Dendritic cell treated with granulocyte-macrophage colony-stimulating factor and Interleukin-4, amounts not matched to agents 40 ng/mL and 50 ng/mL, for 4 days (primary cell): ENCODE measurements around the gene RAB7B.
A peak's percentile ranks its signal among the peaks of the same experiment; 100 is the strongest.
"Not testable (repeated sequence)": the region's sequence is repeated elsewhere in the genome, so short reads cannot be mapped to it uniquely, and the experiment has no call there.

Experiments used
- H3K27ac Mint-ChIP-seq: one replicate; pipeline ENCODE4 v1.8.0; 2022; ENCODE audit warnings: mild to moderate bottlenecking, mixed read lengths
- H3K27me3 Mint-ChIP-seq: one replicate; pipeline ENCODE4 v1.8.0; 2022; ENCODE audit warnings: mild to moderate bottlenecking, mixed read lengths
- H3K36me3 Mint-ChIP-seq: one replicate; pipeline ENCODE4 v1.8.0; 2022; ENCODE audit warnings: low read depth, mixed read lengths
- H3K4me1 Mint-ChIP-seq: one replicate; pipeline ENCODE4 v1.8.0; 2022; ENCODE audit warnings: low read depth, mixed read lengths
- H3K4me3 Mint-ChIP-seq: one replicate; pipeline ENCODE4 v1.8.0; 2022; ENCODE audit warnings: mild to moderate bottlenecking, moderate library complexity, mixed read lengths
- H3K9me3 Mint-ChIP-seq: one replicate; pipeline ENCODE4 v1.8.0; 2022; ENCODE audit warnings: mixed read lengths
- intact Hi-C: fragments of 100-400 bp; cut with micrococcal nuclease; formaldehyde crosslinking; loops from one replicate; pipeline ENCODE4 v1.15.0; 2022

Gene RAB7B

DNA sequence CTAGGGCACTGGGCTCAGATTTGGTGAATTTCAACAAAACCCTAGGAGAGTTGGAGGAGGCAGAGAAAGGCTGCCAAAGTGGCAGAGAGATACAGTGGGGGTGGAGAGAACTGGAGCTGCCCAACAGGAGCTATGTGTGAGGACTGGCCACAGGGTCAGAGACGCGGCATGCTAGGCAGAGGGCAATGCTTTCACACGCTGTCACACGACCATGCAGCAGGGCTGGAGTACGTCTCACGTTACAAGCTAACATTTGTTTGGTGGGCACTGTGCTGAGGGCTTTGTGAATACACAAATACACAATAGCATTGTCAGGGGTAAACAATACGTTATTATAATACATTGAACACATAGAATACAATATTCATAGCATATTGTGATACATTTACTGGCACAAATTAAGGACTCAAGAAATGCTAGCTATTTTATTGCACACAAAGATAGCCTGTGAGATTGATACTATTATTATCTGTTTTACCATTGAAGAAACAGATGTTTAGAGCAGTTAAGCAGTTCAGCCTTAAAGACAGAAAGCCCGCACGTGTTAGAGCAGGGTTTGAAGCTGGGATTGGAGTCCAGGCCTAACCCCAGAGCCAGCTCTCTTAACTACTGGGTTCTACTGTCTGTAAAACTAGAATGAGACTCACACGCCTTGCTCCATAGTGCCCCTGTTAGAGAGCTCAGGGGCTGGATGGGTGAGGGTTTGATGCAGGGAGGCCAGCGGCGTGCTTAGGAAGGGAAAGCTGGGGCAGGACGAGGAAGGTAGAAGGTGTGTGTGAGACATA is 4.5 kb downstream of the RAB7B start:
- intact Hi-C loops: no loop called here
- peaks cover 26% of the 10 kb centered on the region for H3K36me3 Mint-ChIP-seq
- no peaks in the 10 kb centered on the region for H3K27me3 Mint-ChIP-seq
- H3K9me3 Mint-ChIP-seq: peaks cover 15% of the 10 kb centered on the region
- H3K4me3 Mint-ChIP-seq: no peak overlapping the region
- peaks cover 66% of the 10 kb centered on the region for H3K4me1 Mint-ChIP-seq
- no peak overlapping the region for H3K27ac Mint-ChIP-seq

DNA sequence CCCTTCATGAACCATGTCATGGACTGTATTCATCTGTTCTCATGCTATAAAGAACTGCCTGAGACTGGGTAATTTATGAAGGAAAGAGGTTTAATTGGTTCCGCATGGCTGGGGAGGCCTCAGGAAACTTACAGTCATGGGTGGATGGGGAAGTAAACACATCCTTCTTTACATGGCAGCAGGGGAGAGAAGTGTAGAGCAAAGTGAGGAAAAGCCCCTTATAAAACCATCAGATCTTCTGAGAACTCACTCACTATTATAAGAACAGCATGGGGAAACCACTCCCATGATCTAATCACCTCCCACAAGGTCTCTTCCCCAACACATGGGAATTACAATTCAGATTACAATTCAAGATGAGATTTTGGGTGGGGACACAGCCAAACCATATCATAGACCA is 6.6 kb downstream of the RAB7B start:
- H3K4me3 Mint-ChIP-seq, H3K27me3 Mint-ChIP-seq, intact Hi-C loops, H3K27ac Mint-ChIP-seq: not testable (repeated sequence)
- peaks cover 15% of the 10 kb centered on the region for H3K9me3 Mint-ChIP-seq
- peaks cover 46% of the 10 kb centered on the region for H3K36me3 Mint-ChIP-seq
- peaks cover 52% of the 10 kb centered on the region for H3K4me1 Mint-ChIP-seq

DNA sequence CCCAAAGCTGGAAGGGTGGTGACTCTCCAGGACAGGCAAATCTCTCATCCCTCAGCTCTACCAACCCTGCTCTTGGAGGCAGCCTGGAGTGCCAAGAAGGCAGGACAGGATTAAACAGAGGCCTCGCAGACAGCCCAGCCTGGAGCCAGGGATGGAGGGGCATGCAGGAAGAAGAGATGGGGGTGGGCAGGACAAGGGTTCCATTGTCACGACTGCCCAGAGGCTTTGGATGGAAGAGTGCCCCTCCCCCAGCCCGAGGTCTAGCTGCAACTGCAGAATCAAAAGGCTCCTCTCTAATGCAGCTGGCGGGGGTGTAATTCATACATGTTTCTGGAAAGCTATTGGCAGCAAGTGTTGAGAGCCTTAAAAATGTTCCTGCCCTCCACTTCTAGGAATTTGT is 8.8 kb downstream of the RAB7B start:
- Mint-ChIP-seq H3K36me3 (peaks cover 69% of the 10 kb centered on the region), H3K4me1 (peaks cover 59% of the 10 kb centered on the region), H3K27me3 (peaks cover 2% of the 10 kb centered on the region), H3K27ac (no peak overlapping the region), H3K9me3 (peaks cover 15% of the 10 kb centered on the region), H3K4me3 (no peak overlapping the region)
- intact Hi-C loops: no loop called here

DNA sequence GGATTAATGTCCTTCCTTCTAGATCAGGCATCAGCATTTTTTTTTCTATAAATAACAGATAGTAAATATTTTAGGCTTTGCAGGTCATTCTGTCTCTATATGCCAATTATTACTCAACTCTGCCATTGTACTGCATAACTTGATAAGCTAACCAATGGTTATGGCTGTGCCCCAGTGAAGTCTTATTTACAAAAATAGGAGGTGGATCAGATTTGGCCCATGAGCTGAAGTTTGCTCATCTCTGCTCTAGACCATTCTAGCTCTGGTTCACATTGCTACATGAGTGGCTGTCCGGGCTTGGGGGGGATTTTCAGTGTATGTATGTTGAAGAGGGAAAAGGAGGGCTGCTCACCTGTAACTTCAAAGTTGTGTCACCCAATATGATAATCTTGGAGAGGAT is 10.1 kb downstream of the RAB7B start:
- Mint-ChIP-seq H3K9me3 (peaks cover 15% of the 10 kb centered on the region), H3K27ac (no peak overlapping the region), H3K4me3 (no peak overlapping the region), H3K4me1 (peaks cover 58% of the 10 kb centered on the region), H3K27me3 (peaks cover 2% of the 10 kb centered on the region), H3K36me3 (peaks cover 82% of the 10 kb centered on the region)
- intact Hi-C loops: no loop called here

DNA sequence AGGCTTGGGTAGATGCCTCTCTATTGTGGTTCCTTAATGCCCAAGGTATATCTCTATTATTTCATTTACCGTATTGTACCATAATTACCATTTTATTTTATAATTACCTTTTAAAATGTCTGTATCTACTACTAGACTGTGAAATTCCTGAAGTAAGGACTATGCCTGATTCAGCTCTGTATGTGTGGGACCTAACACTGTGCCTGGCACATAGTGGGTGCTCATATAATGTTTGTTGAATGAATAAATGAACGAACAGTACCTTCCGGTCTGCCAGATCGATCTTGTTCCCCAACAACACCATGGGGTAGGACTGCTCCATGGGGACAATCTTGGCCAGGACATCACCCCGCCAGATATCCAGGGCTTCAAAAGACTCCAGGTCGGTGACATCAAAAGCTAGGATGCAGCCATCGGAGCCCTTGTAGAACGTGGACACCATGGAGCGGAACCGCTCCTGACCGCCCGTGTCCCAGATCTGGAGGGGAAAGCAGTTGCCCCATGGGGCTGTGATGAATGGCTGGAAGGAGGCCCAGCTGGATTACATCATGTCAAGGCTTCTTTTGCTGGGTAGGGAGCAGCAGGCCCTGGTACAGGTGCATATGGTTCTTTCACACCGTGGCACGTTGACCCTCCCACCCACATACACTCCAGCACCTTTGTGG is 10.8 kb downstream of the RAB7B start:
- peaks cover 2% of the 10 kb centered on the region for H3K27me3 Mint-ChIP-seq
- no peak overlapping the region for H3K4me3 Mint-ChIP-seq
- peaks cover 51% of the 10 kb centered on the region for H3K4me1 Mint-ChIP-seq
- H3K27ac Mint-ChIP-seq: no peak overlapping the region
- intact Hi-C loops: no loop called here
- H3K9me3 Mint-ChIP-seq: peaks cover 13% of the 10 kb centered on the region
- H3K36me3 Mint-ChIP-seq: peaks cover 75% of the 10 kb centered on the region

DNA sequence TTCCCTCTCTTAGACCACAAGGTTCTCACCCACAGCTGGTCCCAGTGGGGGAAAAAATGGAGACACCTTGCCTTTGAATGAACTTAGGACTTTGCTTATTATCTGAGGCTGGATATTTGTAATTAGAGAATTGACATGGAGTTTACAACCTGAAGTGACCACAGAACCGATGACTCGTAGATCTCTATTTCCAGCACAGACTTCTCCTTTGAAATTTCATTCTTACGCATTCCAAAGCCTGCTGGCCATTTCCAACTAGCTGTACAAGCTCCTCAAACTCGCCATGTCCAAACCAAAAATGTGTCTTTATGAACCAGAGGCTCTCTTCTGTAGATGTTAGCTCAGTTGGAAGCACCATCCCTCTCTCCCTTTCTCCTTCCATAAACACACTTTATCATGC is 12.0 kb downstream of the RAB7B start:
- Mint-ChIP-seq H3K4me3 (no peak overlapping the region), H3K9me3 (peaks cover 2% of the 10 kb centered on the region), H3K27ac (no peak overlapping the region), H3K27me3 (peaks cover 2% of the 10 kb centered on the region), H3K36me3 (peaks cover 64% of the 10 kb centered on the region), H3K4me1 (peaks cover 40% of the 10 kb centered on the region)
- intact Hi-C loops: no loop called here

DNA sequence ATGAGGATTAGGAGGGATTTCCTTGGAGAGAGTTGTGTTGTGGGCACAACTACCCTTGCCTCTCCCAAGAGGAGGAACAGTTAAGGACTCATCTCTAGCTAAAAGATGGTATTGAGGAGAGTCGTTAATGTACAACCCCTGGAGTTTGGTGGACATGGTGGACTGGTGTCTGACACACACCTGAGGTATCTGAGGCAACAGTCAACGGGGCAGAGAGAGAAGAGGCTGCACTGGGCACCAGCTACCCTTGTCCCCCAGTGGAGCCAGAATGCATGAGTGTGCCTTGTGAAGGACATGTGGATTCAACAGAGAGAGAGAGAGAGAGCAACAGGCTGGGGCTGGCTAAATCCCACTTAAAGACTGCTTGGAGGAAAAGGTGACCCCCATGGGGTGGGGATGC is 13.0 kb downstream of the RAB7B start:
- peaks cover 69% of the 10 kb centered on the region for H3K36me3 Mint-ChIP-seq
- peaks cover 2% of the 10 kb centered on the region for H3K27me3 Mint-ChIP-seq
- peaks cover 38% of the 10 kb centered on the region for H3K4me1 Mint-ChIP-seq
- no peaks in the 10 kb centered on the region for H3K9me3 Mint-ChIP-seq
- no peak overlapping the region for H3K4me3 Mint-ChIP-seq
- intact Hi-C loops: no loop called here
- no peak overlapping the region for H3K27ac Mint-ChIP-seq

DNA sequence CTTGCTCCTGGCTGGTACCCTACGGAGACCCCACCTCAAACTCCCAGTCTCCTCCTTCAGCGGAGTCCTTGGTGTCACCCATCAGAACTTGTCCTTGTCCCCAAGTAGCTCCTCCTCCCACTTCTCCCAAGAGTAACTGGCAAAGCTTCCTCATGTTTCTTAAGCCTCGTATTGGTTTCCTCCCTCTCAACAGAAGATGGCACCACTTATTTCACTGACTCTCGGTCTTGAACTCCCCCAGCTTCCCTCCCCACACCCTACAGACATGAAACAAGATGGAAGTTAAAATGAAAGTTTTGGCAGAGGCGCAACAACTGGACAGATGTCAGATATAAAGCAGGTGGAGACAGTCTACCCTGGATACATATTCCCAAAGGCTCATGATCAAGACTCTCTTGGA is 13.4 kb downstream of the RAB7B start:
- Mint-ChIP-seq H3K27ac (peak overlapping the region; percentile 37), H3K4me3 (no peak overlapping the region), H3K9me3 (no peaks in the 10 kb centered on the region), H3K27me3 (peaks cover 2% of the 10 kb centered on the region), H3K4me1 (peaks cover 40% of the 10 kb centered on the region), H3K36me3 (peaks cover 73% of the 10 kb centered on the region)
- intact Hi-C loops: no loop called here

DNA sequence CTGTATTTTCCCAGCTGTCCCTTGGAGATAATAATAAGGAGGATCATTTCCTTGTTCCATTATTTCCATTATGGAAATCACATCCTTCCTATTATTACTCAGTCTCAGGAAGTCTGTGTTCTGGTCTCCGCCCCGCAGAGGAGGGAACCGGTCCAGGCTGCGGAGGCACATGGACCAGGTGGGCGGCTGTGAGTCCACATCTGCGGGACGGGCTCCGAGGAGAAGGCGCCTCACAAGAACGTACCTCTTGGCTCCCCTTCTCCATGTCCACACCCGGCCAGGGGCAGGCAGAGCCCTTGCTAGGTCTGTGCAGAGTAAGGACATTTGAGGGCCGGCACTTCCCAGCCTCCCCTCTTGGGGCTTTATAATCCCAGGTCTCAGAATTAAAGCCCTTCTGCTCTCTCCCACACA is 14.6 kb downstream of the RAB7B start:
- H3K4me1 Mint-ChIP-seq: peaks cover 52% of the 10 kb centered on the region
- intact Hi-C loops: no loop called here
- peaks cover 2% of the 10 kb centered on the region for H3K27me3 Mint-ChIP-seq
- H3K4me3 Mint-ChIP-seq: no peak overlapping the region
- no peaks in the 10 kb centered on the region for H3K9me3 Mint-ChIP-seq
- H3K27ac Mint-ChIP-seq: peak overlapping the region; percentile 37
- H3K36me3 Mint-ChIP-seq: peaks cover 78% of the 10 kb centered on the region

DNA sequence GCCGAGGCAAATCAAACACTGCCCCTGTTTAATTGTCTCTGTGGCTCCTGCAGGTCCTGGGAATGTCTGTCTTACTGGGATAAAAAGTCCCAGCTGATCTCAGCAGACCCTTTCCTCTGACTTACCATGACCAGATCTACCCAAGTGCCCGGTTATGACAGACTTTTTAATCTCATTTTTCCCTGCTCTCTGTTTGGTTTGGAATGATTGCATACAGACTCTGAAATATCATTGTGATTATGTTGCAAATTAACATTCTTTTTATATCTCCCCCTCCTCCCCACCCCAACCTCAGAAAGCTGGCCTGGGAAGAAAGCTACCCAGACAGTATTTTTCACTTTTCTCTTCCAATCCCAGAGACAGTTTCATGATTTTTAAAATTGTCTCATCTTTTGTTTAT is 16.3 kb downstream of the RAB7B start:
- Mint-ChIP-seq H3K27ac (no peak overlapping the region), H3K4me1 (peaks cover 49% of the 10 kb centered on the region), H3K36me3 (peaks cover 77% of the 10 kb centered on the region), H3K9me3 (no peaks in the 10 kb centered on the region), H3K4me3 (no peak overlapping the region), H3K27me3 (peaks cover 2% of the 10 kb centered on the region)
- intact Hi-C loops: no loop called here

DNA sequence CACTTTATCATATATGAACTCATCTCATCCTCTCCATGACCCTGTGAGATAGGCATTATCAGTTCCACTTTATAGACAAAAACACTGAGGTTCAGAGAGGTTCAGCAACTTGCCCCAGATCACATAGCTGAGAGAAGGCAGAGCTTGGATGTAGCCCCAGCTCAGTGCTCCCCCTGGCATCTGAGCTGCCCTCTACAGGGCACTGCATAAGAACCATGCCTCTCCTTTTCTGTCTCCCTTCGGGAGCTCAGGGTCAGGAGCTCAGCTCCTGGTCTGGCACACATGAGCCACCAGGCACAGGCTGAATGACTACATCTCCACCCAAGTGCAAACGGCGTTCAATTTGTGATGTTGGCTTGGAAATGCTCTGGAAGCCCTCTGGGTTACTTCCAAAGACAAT is 16.9 kb downstream of the RAB7B start:
- H3K27me3 Mint-ChIP-seq: peaks cover 2% of the 10 kb centered on the region
- no peak overlapping the region for H3K27ac Mint-ChIP-seq
- peaks cover 43% of the 10 kb centered on the region for H3K4me1 Mint-ChIP-seq
- peaks cover 77% of the 10 kb centered on the region for H3K36me3 Mint-ChIP-seq
- H3K9me3 Mint-ChIP-seq: no peaks in the 10 kb centered on the region
- H3K4me3 Mint-ChIP-seq: no peak overlapping the region
- intact Hi-C loops: no loop called here

DNA sequence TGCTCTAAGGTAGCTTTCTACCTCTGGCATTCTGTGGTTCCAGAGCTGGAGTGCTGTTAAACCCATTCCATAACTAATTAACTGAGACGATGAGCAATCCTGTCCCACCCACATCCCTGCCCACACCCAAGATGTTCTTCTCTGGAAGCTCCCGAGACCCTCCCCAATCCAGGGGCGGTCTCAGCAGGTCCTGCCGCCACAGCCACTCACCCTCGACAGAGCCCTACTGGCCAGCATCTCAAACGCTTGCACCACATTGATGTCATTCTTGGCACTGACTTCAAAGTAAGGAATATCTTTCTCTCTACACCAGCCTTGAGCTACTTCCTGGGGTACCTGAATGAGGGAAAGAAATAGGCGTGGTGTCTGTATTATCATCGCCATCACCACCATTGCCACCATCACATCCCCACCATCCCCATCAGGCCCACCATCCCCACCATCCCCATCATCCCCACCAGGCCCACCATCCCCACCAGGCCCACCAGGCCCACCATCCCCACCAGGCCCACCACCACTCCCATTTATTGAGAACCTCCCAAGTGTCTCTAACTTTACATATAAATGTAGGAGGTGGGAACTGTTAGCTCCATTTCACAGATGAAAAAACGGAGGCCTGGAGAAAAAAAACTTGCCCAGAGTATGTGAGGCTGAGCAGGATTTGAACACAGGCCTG is 17.7 kb downstream of the RAB7B start:
- no peaks in the 10 kb centered on the region for H3K9me3 Mint-ChIP-seq
- H3K27me3 Mint-ChIP-seq: peaks cover 2% of the 10 kb centered on the region
- H3K36me3 Mint-ChIP-seq: peaks cover 72% of the 10 kb centered on the region
- H3K27ac Mint-ChIP-seq: no peak overlapping the region
- H3K4me1 Mint-ChIP-seq: peaks cover 41% of the 10 kb centered on the region
- intact Hi-C loops: no loop called here
- H3K4me3 Mint-ChIP-seq: no peak overlapping the region

DNA sequence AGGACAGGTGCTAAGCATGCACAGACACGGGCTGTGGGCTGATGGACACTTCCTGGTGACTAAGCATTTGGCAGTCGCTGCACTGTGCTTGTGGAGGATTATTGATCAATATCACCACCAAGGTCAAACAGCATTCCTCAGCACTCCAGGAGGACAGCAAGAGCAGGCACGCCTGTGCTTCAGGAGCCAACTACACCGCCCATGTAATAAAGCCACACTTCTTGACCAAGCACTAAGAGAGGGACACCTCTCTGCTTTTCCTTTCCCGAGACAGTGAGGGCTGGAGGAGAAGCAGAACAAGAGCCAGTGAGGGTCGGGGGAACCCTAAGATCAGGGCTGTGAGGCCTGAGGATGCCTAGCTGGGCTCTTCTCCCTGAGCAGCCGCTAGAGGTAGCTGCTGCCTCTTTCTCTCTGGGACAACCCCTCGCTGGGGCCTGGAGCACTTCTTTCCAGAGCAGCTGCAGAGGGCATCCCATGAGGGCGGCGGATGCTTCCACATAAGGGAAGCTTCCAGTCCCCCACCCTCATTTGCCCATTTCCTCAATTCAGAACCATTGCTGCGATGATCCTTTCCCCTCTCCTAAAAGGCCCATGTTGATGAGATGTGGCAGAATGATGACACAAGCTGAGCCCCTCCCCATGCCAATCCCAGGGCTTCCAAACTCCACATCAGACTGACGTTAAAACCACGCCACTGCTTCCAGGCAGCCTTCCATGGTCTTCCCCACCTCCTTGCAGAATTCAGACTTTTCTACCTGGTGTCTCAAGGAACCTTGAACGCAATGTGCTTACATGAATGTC is 19.1 kb downstream of the RAB7B start:
- H3K9me3 Mint-ChIP-seq: no peaks in the 10 kb centered on the region
- H3K27ac Mint-ChIP-seq: peak overlapping the region; percentile 53
- H3K36me3 Mint-ChIP-seq: peaks cover 69% of the 10 kb centered on the region
- H3K27me3 Mint-ChIP-seq: no peaks in the 10 kb centered on the region
- no peak overlapping the region for H3K4me3 Mint-ChIP-seq
- intact Hi-C loops: loop anchor here (1.0 kb wide), 1 partner anchor 122 kb away; no protein-coding TSS in a partner anchor
- peaks cover 27% of the 10 kb centered on the region for H3K4me1 Mint-ChIP-seq

DNA sequence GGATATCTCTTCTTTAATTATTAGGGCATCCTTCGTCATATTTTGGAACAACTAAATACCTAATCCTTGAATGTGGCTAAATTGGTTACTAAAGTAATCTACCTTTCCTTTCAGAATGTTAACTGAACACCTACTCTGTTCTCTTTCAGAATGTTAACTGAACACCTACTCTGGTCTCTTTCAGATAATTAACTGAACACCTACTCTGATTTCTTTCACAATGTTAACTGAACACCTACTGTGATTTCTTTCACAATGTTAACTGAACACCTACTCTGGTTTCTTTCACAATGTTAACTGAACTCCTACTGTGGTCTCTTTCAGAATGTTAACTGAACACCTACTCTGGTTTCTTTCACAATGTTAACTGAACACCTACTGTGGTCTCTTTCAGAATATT is 21.9 kb downstream of the RAB7B start:
- Mint-ChIP-seq H3K4me1 (peaks cover 20% of the 10 kb centered on the region), H3K27ac (no peak overlapping the region), H3K36me3 (peaks cover 70% of the 10 kb centered on the region), H3K27me3 (no peaks in the 10 kb centered on the region), H3K4me3 (no peak overlapping the region), H3K9me3 (no peaks in the 10 kb centered on the region)
- intact Hi-C loops: no loop called here
